ENCODE data around the gene CAB39L.

CAB39L gene

DNA sequence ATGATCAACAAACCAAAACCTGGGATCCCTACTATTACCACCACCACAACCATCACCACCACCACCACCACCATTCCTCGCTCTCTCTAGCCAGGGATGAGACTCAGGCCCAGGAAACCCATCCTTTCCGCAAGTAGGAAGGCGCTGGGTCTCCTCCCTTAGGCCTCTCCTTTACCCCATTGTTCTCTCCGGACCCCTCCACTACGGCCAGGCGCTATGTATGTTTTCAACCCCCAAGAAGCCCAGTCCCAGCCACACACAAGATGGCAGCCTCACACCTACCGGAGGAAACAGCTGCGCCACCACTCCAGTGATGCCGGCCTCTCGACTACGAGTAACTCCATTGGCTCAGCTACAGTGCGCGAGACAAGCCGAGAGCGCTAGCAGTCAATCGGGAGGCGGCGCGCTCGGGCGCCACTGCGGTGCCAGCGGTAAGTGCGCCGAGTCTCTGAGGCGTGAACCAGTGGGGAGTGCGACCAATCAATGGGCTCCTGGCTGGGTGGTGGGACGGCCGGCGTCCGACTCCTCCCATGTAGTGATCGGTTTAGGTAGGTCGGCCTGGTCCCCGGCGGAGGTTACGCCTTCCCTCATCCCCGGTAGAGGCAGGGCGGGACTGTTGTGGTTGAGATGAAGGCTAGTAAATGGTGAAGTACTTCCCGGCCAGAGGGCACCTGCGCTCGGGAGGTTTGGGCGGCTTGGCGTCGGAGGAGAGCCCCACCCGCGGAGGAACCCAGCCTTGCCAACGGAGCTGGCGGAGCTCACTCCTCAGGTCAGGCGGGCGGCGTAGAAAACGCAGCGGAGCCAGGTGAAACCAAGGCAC, at the start of gene CAB39L, which contains the start of gene SETDB2:
Gene CAB39L (minus strand): TSS at position 361 of the 820 bp plus-strand sequence. CDS start 61,154 bp downstream, outside the sequence.
Gene SETDB2 (plus strand): TSS at position 571 of the 820 bp plus-strand sequence. CDS start 7,620 bp downstream, outside the sequence.
- DNase-seq = peak; percentile 95

GRCh38 chr13:49488563-49488962, 44.7 kb upstream of the CAB39L start:
- DNase-seq = no peak

DNA sequence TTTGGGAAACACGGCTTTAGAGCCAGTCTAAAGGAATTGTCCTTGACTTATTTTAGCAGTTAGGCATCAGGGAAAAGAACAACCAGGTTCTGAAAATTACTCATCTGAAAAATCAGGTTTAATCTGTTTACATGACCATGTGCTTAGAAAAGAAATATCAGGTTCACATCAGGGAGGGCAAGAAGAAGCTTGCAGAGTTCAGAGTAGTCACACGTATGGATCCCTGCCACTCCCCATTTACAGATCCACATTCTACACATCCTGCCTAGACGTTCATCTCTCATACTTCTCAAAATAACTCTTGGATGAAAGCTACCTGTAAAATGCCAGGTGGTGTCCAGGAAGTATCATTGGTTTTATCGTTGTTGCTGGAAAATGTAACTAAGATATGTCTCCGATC, 37.9 kb upstream of the CAB39L start:
- DNase-seq = no peak

- no peak for DNase-seq
Observed at GRCh38 chr13:49476529-49476928, 32.7 kb upstream of the CAB39L start.

- no peak for DNase-seq
Observed at GRCh38 chr13:49472186-49472585, 28.3 kb upstream of the CAB39L start.

DNA sequence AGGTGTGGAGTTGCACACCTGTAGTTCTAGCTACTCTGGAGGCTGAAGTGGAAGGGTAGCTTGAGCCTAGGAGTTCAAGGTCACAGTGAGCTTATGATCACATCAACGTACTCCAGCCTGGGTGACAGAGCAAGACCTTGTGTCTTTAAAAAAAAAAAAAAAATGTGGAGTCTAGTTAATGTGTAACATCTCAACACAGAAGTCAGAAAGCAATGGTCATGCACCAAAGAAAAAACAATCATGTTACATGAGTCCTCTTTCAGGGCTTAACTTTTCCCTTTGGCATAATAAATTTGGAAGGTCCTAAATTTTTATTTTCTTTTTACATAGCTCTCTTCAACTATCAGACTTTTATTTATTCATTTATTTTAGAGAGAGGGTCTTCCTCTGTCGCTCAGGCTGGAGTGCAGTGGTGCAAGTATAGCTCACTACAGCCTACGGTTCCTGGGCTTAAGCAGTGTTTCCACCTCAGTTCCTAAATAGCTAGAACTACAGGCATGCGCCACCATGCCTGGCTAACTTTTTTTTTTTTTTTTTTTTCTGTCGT, 22.5 kb upstream of the CAB39L start:
- no peak for DNase-seq

- no peak for DNase-seq
Observed at GRCh38 chr13:49464621-49465325, 20.9 kb upstream of the CAB39L start.

DNA sequence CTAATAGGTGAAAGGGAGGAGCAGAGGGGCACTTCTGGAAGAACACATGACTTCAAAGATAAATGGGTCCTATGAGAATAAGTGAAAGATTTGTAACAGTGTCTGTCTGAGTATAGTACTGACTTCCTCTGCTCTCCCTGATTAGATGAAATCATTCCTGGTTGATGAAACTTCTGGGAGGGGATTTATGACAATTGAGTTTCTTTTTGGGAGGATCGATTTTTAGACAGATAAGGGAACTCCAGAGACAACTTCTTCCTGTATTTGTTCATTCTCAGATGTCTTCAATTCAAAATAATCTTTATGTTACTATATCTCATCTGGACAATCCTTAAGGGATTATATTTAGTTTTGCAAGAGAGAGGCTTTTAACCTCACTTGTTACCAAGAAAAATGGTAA, 20.2 kb upstream of the CAB39L start:
- DNase-seq = no peak

DNA sequence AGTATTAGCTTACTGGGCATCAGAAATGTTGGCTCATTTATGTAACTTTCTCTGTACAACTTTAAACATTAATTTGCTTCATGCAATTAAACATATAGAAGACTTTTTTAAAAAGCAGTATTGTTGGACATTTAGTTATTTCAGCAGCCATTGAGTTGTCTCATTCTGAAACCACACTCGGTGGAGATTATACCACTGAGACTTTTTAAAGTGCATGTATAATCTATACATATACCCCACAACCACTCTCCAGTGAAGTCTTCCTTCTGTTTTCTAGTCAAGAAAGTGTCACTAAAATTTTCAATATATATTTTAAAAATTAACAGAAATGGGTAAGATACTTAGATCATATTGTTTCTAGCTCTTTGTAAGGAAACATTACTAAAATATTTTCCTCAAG, 15.7 kb upstream of the CAB39L start:
- no peak for DNase-seq

DNA sequence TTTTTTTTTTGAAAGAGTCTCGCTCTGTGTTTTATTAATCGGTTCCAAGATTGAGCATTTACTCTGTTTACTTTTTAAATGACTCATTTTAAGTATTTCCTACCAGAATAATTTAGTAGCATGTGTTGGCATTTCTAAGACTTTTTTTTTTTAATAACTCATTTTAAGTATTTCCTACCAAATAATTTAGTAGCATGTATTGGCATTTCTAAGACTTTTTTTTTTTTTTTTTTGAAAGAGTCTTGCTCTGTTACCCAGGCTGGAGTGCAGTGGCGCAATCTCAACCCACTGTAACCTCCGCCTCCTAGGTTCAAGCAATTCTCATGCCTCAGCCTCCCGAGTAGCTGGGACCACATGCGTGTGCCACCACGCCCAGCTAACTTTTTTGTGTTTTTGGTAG, 13.4 kb upstream of the CAB39L start:
- DNase-seq = no peak

DNA sequence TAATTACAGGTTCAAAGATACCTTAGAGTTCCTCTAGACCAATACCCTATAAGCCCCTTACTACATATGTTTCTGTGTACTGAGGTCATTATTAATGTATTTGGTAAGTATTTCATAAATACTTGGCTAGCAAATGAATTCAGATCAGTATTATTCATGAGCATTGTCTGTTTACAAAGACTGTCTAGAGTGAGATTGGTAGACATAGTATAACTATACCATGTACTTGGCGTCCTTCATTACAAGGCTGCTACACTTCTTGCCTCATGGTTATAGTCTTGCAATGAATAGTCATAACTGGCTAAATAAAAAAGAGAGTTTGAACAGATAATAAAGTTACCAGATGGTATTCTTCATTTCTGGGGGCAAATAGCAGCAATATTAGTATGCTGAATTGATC, 12.3 kb upstream of the CAB39L start:
- DNase-seq = no peak

- DNase-seq = no peak
Observed at GRCh38 chr13:49455007-49455398, 11.1 kb upstream of the CAB39L start.

- DNase-seq = no peak
Observed at GRCh38 chr13:49454388-49455006, 10.6 kb upstream of the CAB39L start.

DNA sequence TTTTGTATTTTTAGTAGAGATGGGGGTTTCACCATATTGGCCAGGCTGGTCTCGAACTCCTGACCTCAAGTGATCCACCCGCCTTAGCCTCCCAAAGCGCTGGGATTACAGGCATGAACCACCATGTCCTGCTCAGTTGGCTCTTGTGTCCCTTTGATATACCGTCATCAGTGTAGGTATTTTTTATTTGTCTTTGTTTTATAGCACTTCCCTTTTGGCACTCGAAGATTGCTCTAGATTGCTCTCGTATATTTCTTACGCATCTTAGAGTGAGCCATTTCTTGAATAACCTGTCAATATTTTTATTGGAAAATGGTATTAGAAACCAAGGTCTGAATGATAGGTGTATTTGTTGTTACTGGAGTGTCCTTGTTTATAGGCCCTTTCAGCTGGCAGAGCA, 9.6 kb upstream of the CAB39L start:
- DNase-seq = no peak

GRCh38 chr13:49452725-49453457, 9.0 kb upstream of the CAB39L start:
- no peak for DNase-seq

- DNase-seq = no peak
Observed at GRCh38 chr13:49450105-49450819, 6.4 kb upstream of the CAB39L start.

- no peak for DNase-seq
Observed at GRCh38 chr13:49448753-49449152, 4.9 kb upstream of the CAB39L start.

GRCh38 chr13:49446473-49446872, 2.6 kb upstream of the CAB39L start:
- no peak for DNase-seq

GRCh38 chr13:49444524-49445395, 896 bp upstream of the CAB39L start:
- DNase-seq = no peak

- DNase-seq = peak; percentile 21
Observed at GRCh38 chr13:49443357-49443703, 534 bp downstream of the CAB39L start.

DNA sequence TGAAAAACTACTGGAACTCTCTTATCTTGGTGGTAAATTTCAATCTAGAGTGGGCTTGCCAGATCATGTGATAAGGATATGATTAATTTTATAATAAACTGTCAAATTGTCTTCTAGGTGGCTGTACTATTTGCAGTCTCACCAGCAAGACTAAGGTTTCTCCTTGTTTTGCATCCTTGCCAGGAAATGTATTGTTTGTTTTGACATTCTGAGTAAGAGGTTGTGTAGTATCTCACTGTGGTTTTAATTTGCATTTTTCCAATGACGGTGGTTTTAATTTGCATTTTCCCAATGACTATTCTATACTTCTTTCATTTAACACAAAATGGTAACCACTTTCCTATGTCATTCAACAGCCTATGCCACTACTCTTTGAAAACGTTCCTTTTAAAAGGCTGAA, 2.0 kb downstream of the CAB39L start:
- no peak for DNase-seq

Data from NCI-H446 treated with DMSO at 0.1 percent for 48 hours (cell line).